Posterior cingulate gyrus (tissue), 11 donors: ENCODE results near the gene CEP78.

ENCODE experiments used
- DNase-seq, 10 donors: peaks; one replicate each; pipeline versions ENCODE4 v3.0.0 to v3.0.0-alpha.2; 2020 to 2021; ENCODE audit warnings: mixed read lengths in 3 of 10
- intact Hi-C: fragments of 100-400 bp; cut with DNase I; formaldehyde crosslinking; loops from one replicate; pipeline ENCODE4 v1.15.1; 2023

Gene CEP78

GRCh38 chr9:78234810-78235209 is 1.1 kb upstream of the CEP78 start:
- intact Hi-C loops: no loop called here
- DNase-seq: no peak

- intact Hi-C loops: no loop called here
- DNase-seq: no peak
These were observed 566 bp upstream of the CEP78 start for GRCh38 chr9:78235256-78235761.

- peak in 1 of 10 donors; percentile 79 for DNase-seq
- intact Hi-C loops: no loop called here
These were observed 656 bp downstream of the CEP78 start for GRCh38 chr9:78236551-78236910.

DNA sequence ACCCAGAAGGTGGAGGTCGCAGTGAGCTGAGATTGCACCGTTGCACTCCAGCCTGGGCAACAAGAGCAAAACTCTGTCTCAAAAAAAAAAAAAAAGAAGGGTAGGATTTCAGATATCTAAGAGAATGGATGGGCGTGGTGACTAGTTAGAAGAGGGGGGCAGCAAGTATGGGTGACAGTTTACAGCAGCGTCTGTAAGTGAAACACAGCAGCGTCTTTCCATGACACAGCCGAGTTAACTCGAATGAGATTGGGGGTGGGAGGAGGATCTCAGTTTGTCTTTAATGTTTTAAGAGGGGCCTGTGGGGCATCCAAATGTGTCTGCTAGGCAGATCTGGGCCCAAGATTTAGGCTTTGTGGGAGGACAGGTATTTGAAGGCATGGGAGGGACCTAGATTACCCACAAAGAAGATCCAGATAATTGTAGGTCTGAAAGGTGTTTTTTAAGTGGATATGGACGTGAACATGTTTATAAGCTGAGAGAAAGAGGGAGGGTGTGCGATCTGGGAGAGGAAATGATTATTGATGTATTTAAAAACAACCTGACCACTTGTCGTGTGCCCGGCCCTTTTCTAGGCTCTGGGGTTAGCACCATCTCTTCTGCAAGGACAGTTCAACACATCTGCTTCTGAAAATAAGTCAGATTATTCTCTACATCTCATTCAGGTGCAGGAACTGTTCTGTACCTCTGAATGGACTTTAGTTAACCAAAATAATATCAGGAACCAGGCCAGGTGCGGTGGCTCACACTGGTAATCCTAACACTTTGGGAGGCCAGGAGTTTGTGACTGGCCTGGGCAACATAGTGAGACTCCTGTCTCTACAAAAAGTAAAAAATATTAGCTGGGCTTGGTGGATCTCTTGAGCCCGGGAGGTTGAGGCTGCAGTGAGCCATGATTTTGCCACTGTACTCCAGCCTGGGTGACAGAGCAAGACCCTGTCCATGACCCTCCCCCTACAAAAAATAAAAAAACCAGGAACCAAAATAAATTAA is 2.5 kb downstream of the CEP78 start:
- no peak for DNase-seq
- intact Hi-C loops: no loop called here

DNA sequence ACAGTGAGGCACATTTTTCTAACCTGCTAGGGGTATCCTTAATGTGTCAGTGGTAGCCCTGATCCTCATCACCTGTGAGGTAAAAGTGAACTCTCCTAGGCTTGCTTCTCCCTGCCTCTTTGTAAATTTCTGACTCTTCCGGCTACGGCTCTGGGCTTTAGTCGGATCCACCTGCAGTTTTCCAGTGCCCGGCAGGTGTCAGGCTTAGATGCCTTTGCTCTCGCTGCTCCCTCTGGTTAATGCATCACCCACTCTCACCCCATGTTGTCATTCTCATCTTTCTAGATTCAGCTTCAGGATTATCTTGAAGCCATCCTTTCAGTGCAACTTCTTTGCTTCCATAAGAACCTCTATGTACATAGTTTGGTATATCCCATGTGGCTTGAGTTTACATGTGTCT is 3.6 kb downstream of the CEP78 start:
- peak in 2 of 10 donors; percentile 41 to 43 for DNase-seq
- intact Hi-C loops: no loop called here

DNA sequence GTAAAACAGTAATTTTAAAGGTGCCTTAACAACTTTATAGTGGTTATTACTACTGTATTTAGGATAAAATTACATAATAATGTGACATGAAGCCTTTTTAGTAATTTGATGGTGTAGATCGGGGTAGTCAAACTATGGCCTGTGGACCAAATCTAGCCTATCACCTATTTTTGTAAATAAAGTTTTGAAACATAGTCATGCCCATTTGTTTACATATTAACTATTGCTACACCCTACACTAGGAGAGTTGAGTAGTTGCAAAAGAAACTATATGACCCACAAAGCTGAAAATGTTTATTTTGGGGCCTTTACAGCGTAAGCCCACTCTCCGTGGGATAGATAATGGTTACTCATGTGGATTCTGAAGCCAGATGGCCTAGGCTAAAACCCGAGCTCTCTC is 6.2 kb downstream of the CEP78 start:
- intact Hi-C loops: no loop called here
- DNase-seq: no peak

DNA sequence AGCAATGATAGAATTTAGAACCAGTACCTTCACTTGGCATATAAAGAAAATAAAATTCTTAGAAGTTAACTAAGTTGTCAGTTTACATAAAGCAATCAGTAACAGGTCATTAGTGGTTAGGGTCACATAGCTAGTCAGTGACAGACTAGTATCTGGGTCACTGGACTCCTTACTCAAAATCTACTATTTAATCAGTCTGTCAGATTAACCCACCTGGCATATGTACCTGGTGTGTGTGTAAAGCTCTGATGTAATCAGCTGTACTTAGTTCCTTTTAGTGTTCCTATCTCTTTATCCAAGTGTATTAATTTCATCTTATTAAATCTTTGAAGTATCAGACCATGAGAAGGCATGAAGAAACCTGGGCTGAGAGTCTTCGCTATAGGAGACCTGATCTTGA is 7.3 kb downstream of the CEP78 start:
- intact Hi-C loops: no loop called here
- DNase-seq: no peak

- DNase-seq: no peak
- intact Hi-C loops: no loop called here
These were observed 9.5 kb downstream of the CEP78 start for GRCh38 chr9:78245401-78245800.

DNA sequence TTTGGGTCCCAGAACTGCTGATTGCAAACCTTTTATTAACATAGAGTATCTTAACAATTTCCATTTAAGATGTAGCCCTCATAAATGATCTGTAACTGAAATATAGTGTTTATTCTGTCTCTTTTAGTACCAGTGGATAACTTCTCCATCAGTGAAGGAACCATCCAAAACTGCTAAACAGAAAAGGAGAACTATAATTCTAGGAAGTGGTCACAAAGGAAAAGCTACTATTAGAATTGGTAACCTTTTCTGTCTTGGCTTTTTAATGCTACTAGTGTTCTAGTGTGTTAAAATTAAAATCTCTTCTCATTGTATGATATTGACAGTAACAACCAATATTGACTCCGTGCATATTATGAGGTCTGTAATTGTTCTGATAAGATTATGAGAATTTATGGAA is 12.8 kb downstream of the CEP78 start:
- DNase-seq: no peak
- intact Hi-C loops: no loop called here

DNA sequence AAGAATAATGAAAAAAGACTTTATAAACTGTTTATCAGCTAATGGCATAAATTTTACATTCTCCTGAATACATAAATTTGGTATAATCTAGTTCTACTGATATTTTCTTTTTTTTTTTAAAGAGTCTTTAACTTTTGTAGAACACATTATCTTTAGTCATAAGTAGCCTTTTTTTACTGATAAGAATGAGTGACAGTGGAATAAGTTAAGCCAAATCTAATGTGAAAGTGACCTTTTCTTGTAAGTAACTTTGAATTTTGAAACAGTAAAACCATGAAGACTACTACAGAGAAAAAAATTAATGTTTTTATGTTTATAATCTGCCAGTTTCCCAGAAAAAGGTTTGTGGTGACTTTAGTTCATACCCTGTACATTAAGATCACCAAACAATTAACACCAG is 13.7 kb downstream of the CEP78 start:
- no peak for DNase-seq
- intact Hi-C loops: no loop called here

GRCh38 chr9:78252616-78253015 is 16.7 kb downstream of the CEP78 start:
- DNase-seq: no peak
- intact Hi-C loops: no loop called here

DNA sequence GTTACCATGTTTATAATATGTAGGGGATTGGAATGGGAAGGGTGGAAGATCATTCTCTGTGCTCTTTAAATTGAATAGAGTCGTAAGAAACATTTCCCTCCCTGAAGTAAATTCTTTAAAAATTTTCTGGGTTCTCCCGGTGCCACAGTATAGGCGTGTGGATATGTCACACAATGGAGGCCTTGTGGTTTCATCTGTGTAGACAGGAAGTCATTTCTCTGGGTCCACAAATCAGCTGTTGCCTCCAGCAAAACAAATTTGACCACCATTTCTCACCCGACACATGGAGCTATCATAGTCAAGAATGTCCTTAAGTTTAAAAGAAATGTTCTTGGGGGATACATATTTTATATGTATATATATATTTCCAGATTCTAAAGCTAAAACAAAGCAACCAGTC is 17.4 kb downstream of the CEP78 start:
- DNase-seq: no peak
- intact Hi-C loops: no loop called here

- intact Hi-C loops: loop anchor here (1.0 kb wide), 1 partner anchor 108 kb away; no protein-coding TSS in a partner anchor
- no peak for DNase-seq
These were observed 25.6 kb downstream of the CEP78 start for GRCh38 chr9:78261403-78262001.

GRCh38 chr9:78262655-78263054 is 26.8 kb downstream of the CEP78 start:
- DNase-seq: no peak
- intact Hi-C loops: no loop called here

DNA sequence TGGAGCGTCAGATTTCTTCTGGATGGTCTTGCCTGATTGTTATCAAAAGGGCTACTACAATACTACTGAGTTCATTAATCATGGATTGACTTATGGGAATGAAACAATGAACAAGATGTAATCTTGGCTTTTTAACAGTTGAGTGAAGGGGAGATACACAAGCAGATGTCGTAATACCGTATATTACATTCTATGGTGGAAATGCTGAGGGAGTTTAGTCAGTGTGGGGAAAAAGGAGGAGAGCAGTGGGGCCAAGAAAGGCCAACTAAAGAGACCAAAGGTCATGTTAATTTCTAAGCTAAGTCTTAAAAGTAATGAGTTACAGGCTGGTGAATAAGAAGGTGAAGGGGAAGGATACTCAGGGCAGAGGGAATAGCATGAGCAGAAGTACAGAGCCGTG is 32.0 kb downstream of the CEP78 start:
- intact Hi-C loops: no loop called here
- DNase-seq: no peak

DNA sequence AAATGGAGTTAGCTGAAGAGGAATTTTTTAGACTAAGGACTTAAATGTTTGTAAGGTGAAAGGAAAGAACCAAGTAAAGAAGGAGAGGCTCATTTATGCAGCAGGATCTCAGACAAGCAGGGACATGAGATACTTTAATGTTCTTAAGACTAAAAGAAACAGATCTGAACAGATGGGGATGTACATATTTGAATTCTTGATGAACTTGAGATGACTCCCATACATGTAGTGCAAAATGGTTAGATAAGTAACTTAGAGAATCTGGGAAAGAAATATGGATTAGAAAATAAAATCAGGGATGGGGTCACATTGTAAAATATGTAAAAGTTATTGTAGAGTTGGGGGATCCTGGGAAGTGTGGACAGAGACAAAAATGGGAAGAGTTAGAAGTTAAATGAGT is 33.9 kb downstream of the CEP78 start:
- DNase-seq: no peak
- intact Hi-C loops: no loop called here

- DNase-seq: no peak
- intact Hi-C loops: no loop called here
These were observed 36.4 kb downstream of the CEP78 start for GRCh38 chr9:78272307-78272706.

DNA sequence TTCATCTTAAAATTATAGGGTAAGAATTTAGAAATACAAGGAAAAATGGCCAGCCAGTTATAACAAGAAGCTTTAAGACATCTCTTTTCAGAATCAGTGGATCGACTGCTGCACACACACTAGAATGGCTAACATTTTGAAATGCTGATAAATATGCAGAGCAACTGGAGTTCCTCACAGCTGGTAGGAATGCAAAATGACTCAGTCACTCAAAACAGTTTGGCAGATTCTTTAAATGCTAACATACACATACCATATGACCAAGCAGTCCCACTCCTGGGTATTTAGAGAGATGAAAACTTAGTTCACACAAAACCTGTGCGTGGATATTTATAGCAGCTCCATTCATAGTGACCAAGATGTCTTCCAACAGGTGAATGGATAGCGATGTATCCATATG is 37.9 kb downstream of the CEP78 start:
- intact Hi-C loops: no loop called here
- DNase-seq: no peak

- intact Hi-C loops: no loop called here
These were observed 42.4 kb downstream of the CEP78 start for GRCh38 chr9:78278177-78278777.

GRCh38 chr9:78278801-78279200 is 42.9 kb downstream of the CEP78 start:
- no peak for DNase-seq
- intact Hi-C loops: no loop called here

More at GRCh38 chr9:78278177-78278777, 42.4 kb downstream of the CEP78 start:
- no peak for DNase-seq

DNA sequence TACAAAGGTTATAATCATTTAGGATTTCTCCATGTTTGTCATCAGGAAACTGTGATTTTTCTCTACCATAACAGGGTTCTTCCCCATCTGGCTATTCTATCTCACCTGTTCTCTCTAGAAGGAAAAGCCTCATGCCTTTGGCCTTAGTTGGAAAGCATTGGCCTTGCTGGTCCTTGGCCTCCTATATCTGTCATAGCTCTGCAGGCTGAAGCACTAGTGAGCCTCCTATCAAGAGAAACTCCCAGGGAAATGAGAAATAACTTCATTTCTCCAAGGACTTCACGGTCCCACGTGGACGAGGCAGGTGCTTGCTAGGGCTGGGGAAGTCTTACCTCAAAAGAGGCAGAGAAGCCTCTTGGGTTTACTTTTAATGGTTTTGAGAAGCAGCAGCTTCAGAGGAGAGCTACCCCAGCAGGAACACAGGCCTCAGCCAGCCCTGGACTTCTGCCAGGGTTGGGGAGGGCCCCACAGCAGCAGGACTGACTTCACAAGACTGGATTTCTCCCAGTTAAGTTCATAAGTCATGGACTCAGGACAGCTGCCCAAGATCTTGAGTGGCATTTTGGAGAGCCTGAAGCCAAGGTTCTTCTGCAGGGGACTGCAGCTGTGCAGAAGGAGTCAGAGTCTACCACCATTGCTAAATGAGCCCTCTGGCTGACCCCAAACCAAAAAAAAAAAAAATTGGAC is 45.2 kb downstream of the CEP78 start:
- intact Hi-C loops: no loop called here
- DNase-seq: peak in 4 of 10 donors; percentile 20 to 87 (median 70)
